GM06990 (cell line): Measurements from ENCODE around the gene LRRC58.

Experiments
- DNase-seq: peaks from one replicate; pipeline ENCODE4 v3.0.0-alpha.2; 2011; ENCODE audit not compliant: insufficient read length; ENCODE audit errors: extremely low read depth
- H3K27me3 ChIP-seq: replicated peaks from 2 replicates; pipeline ENCODE4 v1.6.0; 2011; ENCODE audit warnings: low read length; ENCODE audit not compliant: control insufficient read depth, insufficient read depth
- H3K36me3 ChIP-seq: 2 replicates; pipeline ENCODE4 v1.5.1; 2011; ENCODE audit warnings: low read length; ENCODE audit not compliant: control insufficient read depth, insufficient read depth
- H3K4me3 ChIP-seq: replicated peaks from 2 replicates; pipeline ENCODE4 v1.5.1; 2011; ENCODE audit warnings: low read depth, mild to moderate bottlenecking, control low read depth, low read length
- TF ChIP-seq, protein P1 (sequence below): IDR thresholded peaks from 2 replicates; pipeline ENCODE4 v1.5.1; 2011; ENCODE audit warnings: low read length, control low read depth, mild to moderate bottlenecking, inconsistent platforms; ENCODE audit not compliant: insufficient read depth, poor library complexity, severe bottlenecking

Gene LRRC58

DNA sequence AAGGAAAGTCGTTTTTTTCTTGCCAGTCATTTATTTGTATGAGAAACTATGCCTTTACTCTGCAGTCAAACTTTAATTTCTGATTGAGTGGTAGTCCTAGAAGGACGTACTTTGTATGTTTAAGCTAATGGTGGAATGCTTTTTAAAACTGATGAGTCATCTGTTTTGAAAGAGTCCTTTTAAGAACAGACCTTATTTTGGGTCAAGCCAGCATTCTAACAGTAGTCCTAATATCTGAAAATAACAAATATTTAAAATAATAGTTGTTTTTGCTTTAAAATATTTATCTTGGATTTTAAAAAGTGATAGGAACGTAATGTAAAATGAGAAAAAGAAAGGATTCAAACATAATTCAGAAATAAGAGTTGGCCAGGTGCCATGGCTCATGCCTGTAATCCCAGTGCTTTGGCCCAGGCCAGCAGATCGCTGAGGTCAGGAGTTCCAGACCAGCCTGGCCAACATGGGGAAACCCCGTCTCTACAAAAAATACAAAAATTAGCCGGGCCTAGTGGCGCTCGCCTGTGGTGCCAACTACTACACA lies 1.3 kb upstream of the LRRC58 start:
- peak; percentile 9 for DNase-seq
- TF ChIP-seq, protein P1, sequence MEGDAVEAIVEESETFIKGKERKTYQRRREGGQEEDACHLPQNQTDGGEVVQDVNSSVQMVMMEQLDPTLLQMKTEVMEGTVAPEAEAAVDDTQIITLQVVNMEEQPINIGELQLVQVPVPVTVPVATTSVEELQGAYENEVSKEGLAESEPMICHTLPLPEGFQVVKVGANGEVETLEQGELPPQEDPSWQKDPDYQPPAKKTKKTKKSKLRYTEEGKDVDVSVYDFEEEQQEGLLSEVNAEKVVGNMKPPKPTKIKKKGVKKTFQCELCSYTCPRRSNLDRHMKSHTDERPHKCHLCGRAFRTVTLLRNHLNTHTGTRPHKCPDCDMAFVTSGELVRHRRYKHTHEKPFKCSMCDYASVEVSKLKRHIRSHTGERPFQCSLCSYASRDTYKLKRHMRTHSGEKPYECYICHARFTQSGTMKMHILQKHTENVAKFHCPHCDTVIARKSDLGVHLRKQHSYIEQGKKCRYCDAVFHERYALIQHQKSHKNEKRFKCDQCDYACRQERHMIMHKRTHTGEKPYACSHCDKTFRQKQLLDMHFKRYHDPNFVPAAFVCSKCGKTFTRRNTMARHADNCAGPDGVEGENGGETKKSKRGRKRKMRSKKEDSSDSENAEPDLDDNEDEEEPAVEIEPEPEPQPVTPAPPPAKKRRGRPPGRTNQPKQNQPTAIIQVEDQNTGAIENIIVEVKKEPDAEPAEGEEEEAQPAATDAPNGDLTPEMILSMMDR: no peak
- H3K36me3 ChIP-seq: no peaks in the 10 kb centered on the region
- H3K27me3 ChIP-seq: no peaks in the 10 kb centered on the region
- H3K4me3 ChIP-seq: no peak overlapping the region

DNA sequence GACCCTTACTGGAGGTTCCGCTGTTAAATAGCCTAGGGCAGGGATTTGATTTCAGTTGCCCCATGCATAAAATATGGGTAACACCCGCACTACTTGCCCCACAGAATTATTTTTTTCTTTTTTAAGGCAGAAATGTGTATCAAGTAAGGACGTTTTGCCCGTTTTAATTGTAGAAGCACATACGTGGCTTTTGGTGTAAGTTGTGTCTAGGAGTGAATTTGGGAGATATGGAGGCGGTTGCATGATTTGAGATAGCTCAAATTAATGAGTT lies 636 bp upstream of the LRRC58 start:
- Histone ChIP-seq H3K4me3 (peak overlapping the region; percentile 87), H3K27me3 (no peaks in the 10 kb centered on the region), H3K36me3 (no peaks in the 10 kb centered on the region)
- DNase-seq: no peak
- TF ChIP-seq, protein P1: no peak

DNA sequence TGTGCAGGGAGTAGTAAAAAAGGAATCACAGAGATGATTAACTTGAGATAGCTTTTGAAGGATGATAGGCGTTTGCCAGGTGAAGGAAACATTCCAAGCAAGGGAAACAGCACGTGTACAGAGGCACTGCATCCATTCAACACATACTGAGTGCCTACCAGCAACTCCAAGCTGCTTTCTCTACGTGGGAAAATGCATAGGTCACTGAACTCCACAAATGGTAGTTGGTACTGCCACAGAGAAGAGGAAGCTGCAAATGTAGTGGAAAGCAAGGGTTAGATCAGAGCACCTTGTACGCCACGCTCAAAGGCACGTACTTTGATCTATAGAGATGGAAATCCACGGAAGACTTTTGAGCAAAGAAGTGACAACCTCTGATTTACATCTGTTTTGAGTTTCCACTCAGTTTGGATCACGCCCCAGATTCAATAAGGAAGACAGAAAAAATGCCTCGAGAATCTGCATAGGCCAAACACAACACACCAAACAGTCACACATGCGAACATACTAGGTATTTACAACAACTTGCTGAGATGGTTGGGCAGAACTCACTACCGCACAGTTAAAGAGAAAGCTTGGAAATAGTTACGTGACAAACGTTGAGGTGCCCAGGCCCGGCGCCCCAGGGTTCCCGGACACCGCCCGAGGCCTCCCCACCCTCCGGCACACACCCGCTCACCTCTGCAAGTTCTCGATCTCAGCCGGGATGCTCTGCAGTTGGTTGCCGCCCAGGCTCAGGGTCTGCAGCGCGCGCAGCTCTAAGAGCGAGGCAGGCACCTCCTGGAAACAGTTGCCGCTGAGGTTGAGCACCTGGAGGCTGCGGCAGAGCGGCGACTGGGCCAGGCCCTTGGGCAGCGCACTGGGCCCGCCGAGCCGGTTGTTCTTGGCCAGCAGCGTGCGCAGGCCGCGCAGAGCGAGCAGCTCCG lies 826 bp downstream of the LRRC58 start:
- Histone ChIP-seq H3K4me3 (peak overlapping the region; percentile 87), H3K36me3 (no peaks in the 10 kb centered on the region), H3K27me3 (no peaks in the 10 kb centered on the region)
- DNase-seq: no peak
- TF ChIP-seq, protein P1: no peak

DNA sequence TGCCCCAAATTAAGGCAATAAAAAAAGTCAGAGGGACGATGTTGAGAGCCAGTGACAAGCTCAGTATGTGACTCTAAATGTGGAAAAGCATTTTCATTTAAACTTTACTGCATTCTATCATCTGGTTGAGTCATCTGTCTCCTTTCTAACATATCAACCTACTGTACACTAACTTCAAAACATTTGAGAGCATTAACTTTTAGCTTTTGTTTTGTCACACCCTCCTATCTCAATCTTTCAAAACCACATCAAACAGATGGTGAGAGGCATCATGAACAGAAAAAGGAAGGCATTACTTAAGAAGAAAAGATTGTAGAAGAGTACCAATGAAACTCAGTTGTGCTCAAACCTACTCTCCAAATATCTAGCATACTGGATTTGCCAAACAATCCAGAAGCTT lies 4.8 kb downstream of the LRRC58 start:
- Histone ChIP-seq H3K4me3 (no peak overlapping the region), H3K27me3 (no peaks in the 10 kb centered on the region), H3K36me3 (peaks cover 2% of the 10 kb centered on the region)
- TF ChIP-seq, protein P1: no peak
- peak; percentile 6 for DNase-seq

DNA sequence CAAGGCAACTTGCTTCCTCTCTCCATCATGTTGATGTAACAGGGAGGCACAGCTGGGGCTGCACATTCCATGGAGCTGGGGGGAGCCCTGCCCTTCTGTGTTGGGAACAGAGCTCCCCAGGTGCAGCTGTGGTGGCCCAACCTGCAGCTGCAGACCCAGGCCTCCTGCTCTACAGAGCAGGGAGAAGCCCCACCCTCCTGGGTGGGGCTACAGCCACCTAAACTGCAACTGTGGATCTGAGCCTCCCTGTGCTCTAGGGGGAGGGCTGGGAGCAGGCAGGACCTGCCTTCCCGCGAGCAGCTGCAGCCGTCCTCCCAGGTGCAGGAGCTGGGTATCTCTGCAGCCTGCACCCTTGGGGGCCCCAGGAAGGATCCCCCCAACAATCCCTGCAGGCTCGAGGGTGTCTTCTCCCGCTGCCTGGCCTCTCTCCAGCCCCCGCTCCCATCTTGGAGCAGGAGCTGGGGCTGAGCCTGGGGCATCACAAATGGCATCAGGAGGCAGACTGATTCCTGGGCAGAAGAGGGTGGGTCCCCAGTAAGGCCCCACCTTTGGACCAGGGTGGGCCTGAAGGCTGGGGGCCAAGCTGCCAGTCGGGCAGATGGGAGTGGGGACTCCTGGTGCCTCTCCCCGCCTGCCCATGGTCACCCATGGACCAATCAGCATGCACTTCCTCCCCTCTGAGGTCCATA lies 7.4 kb downstream of the LRRC58 start:
- no peak overlapping the region for H3K4me3 ChIP-seq
- H3K36me3 ChIP-seq: peaks cover 2% of the 10 kb centered on the region
- DNase-seq: peak; percentile 7
- no peaks in the 10 kb centered on the region for H3K27me3 ChIP-seq
- TF ChIP-seq, protein P1: no peak
